HK-2 (cell line): Measurements from ENCODE around the gene PCF11.
A peak's percentile ranks its signal among the peaks of the same experiment; 100 is the strongest.
"Not testable (repeated sequence)": the region's sequence is repeated elsewhere in the genome, so short reads cannot be mapped to it uniquely, and the experiment has no call there.

Experiments used
- DNase-seq: peaks from one replicate; pipeline ENCODE4 v3.0.0-alpha.2; 2018; ENCODE audit not compliant: unreplicated experiment

PCF11 gene

DNA sequence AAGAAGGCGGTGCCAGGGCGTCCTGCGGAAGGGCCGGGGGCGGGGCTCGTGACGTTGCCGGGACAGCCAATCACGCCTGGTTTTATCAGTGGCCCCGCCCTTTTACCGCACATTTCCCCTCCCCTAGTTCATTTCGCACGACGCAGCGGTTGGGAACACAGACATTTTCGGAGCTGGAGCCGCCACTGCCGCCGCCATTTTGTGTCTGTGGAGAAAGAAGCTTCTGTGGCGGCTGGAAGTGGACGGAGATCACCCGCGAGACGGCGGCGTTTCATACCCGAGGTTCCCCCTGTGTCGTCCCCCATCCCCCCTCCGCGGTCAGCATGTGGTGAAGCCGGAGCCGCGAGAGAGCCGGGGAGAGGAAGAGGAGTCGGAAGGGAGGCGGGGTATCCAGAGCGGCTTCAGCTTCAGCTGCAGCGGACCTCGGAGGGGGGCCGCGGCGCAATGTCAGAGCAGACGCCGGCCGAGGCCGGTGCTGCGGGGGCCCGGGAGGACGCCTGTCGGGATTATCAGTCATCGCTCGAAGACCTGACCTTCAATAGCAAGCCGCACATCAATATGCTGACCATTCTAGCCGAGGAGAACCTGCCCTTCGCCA lies at the start of gene PCF11:
PCF11 (plus strand) TSS at position 136 of the 598 bp plus-strand sequence; CDS start at position 445, 309 bp downstream.
- DNase-seq: no peak

GRCh38 chr11:83112886-83113285 lies 44.0 kb upstream of the PCF11 start:
- DNase-seq: no peak

DNA sequence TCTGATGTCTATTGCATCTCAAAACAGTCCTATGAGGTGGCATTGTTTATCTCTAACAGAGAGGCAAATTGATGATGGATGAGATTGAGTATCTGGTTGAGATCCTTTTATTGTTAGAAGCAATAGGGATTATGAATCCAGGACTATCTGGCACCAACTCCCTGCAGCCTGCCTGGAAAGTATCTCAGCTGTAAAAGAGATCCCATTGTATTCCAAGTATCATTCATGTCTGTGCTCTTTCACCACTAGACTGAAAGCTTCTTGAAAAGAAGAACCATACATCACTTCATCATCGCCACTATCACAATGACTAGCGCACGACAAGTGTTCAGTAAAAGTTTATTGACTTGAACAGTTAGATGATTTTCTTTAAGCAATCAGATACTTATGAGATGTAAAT lies 41.9 kb upstream of the PCF11 start:
- no peak for DNase-seq

GRCh38 chr11:83115551-83115950 lies 41.4 kb upstream of the PCF11 start:
- DNase-seq: no peak

DNA sequence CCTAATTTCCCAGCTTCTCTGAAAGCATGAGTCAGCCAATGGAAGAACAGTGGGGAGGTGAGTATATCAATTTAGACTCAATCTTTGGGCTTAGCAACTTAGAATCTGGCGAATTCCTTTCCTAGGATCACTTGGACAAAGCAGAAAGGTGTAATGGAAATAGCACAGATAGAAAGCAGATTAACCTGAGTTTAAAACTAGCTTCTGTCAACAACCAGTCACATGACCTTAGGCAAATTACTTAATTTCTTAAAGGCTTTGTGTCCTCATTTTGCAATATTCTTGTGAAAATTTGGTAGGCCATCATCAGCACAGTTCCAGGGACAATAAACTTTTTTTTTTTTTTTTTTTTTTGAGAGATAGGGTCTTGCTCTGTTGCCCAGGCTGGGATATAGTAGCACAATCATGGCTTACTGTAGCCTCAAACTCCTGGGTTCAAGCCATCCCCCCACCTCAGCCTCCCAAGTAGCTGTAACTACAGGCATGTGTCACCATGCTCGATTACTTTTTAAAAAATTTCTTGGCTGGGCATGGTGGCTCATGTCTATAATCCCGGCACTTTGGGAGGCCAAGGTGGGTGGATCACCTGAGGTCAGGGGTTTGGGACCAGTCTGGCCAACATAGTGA lies 40.8 kb upstream of the PCF11 start:
- DNase-seq: no peak

DNA sequence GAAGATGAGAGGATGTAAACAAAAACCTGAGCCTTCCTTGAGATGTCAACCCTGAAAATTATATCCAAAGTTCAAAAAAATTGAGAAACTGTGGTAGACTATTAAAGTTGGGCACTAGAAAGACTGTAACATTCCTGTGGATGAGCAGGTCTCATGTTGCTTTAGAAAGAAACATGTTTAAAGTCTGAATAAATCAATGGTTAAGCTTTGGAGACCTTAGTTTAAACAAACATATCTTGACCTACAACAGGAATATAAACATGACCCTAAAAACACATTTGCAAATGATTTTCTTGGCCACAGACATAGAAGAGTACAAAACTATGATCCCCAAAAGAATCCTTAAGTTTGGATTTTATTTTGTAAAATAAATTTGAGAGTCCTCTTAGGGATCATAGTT lies 38.1 kb upstream of the PCF11 start:
- no peak for DNase-seq

DNA sequence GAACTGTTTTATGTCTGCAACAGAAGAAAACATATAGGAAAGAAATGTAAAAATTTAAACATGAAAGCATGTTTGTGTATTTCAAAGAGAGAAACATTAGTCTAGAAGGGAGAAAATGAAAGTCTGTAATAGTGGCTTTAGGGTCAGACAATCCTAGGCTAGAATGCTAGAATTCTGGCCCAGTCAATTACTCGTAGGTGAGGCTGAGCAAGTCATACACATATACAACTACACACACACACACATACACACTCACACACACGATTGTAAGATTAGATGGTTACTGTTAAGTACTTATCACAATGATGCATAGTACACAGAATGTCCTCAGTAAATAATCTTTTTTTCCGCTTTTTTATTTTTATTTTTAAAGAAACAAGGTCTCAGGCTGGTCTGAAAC lies 37.7 kb upstream of the PCF11 start:
- DNase-seq: no peak

- no peak for DNase-seq
Measured at GRCh38 chr11:83120327-83120726, 36.6 kb upstream of the PCF11 start.

DNA sequence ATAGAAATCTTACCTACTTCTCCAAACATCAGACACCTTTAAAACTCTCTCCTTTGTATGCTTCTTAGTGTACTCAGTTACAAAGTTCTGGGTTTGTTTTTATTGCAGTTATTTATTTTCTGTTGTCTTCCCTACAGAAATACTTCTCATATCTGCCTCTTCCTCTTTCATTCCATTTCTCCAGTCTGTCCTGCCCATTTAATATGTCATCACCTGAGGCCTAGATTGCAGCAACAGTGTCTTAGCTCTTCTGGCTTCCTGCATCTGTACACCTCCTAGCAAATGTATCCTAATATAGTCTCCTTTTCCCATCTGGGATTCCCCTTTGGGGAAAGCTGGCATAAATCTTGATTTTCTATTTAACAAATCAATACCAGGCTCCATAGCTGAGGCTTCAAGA lies 34.9 kb upstream of the PCF11 start:
- DNase-seq: no peak

DNA sequence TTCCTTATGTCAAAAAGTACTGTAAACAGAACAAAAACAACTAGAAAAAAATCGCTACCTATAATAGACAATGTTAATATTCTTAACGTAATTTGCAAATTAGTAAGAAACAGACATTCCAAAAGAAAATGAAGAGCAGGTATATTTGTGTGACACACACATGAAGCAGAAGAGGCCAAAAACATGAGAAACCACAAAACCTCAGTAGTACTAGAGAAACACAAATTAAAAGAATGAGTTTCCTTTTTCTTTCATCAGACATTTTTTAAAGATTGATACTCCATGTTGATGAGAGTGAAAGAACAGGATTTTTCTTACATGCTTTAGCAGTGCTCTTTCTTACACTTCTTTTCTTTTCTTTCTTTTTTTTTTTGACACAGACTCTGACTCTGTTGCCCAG lies 34.2 kb upstream of the PCF11 start:
- no peak for DNase-seq

GRCh38 chr11:83124636-83125424 lies 32.1 kb upstream of the PCF11 start:
- DNase-seq: no peak

- no peak for DNase-seq
Measured at GRCh38 chr11:83125577-83125976, 31.4 kb upstream of the PCF11 start.

DNA sequence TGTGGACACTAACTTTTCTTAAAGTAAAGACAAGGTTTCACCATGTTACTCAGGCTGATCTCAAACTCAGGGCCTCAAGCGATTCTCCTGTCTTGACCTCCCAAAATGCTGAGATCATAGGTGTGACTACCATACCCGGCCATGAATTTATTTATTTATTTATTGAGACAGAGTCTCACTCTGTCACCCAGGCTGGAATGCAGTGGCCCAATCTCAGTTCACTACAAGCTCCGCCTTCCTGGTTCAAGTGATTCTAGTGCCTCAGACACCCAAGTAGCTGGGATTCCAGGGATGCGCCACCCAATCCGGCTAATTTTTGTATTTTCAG lies 29.7 kb upstream of the PCF11 start:
- DNase-seq: no peak

DNA sequence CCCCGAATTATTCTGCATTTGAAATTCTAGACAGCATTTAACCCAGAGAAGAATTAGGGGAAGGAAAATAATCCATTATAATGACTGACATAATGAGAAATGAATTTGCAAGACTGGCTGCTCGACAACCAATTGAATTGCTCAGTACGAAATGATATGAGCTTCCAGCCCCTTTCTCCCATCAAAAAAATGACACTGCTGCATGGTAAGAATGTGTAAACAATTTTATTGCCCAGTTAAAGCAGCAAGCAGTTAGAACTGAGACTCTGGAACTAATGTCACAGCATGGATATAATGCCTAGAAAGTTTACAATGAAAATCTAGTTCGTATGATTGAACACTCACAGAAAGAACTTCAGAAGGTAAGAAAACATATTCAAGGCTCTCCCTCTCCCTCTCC lies 24.7 kb upstream of the PCF11 start:
- no peak for DNase-seq

DNA sequence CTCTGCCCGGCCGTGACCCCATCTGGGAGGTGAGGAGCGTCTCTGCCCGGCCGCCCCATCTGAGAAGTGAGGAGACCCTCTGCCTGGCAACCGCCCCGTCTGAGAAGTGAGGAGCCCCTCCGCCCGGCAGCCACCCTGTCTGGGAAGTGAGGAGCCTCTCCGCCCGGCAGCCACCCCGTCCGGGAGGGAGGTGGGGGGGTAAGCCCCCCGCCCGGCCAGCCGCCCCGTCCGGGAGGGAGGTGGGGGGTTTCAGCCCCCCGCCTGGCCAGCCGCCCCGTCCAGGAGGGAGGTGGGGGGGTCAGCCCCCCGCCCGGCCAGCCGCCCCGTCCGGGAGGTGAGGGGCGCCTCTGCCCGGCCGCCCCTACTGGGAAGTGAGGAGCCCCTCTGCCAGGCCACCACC lies 23.7 kb upstream of the PCF11 start:
- DNase-seq: not testable (repeated sequence)

- DNase-seq: no peak
Measured at GRCh38 chr11:83139310-83139709, 17.6 kb upstream of the PCF11 start.

DNA sequence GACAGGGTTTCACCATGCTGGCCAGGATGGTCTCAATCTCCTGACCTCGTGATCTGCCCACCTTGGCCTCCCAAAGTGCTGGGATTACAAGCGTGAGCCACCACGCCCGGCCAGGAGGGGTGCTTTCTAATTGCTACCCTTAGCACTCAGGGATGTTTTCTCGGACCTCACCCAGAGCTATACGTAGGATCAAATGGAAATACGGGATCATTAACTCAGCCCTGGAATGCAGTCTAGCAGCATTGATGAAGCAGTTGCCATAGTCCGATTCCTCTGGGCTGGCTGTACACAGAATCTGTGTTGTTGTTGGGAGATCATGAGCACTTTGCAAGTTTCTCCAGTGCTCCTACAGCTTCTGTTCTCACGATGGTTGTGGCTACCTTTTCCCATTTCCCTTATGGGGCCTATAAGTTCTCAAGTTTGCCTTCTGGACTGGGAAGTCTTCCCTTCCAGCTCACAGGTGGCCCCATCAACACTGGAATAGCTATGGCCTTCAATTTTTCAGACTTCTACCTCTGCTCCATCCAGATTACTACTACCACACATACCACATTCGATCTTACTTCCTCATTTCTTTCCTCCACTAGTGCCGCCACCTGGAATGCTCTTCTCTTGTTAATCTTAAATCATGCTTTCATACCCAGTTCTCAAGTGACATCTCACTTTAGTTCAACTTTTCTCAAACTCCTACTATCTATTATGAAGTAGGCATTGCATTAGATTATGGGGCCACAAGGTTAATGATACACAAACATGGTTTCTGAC lies 16.1 kb upstream of the PCF11 start:
- no peak for DNase-seq

DNA sequence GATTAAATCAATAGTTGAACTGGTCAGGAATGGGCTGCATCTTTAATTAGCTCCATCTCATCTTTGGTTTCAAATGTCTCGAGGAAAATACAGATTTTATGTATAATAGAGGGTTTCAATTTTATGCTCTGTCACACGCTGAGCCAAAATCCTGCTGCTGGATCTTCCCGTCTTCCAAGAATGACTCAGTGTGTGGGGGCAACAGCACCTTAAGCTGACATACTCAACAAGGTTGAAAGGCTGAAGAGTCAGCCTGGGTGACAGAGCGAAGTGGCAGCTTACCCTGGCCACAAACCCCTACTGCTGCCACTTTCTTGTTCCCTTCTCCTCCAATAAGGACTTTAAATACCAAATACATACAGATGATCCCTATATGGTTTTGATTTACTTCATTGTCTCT lies 9.0 kb upstream of the PCF11 start:
- DNase-seq: no peak

DNA sequence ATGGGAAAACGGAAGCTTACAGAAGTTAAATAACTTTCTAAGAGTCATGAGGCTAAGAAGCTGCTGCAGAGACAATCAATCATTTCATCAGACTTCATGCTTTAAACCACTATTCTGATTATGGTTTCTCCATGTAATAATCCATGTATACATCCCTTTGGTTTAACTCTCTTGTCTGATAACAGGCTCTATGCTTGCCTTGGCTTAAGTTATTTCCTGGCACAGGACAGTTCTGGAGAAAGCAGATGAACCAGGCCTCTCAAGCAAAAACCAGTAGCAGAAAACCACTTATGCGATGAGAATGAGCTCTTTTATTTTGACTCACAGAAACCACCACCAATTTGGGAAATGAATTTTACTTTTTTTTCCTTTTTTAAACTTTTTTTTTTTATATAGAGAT lies 6.5 kb upstream of the PCF11 start:
- DNase-seq: no peak

DNA sequence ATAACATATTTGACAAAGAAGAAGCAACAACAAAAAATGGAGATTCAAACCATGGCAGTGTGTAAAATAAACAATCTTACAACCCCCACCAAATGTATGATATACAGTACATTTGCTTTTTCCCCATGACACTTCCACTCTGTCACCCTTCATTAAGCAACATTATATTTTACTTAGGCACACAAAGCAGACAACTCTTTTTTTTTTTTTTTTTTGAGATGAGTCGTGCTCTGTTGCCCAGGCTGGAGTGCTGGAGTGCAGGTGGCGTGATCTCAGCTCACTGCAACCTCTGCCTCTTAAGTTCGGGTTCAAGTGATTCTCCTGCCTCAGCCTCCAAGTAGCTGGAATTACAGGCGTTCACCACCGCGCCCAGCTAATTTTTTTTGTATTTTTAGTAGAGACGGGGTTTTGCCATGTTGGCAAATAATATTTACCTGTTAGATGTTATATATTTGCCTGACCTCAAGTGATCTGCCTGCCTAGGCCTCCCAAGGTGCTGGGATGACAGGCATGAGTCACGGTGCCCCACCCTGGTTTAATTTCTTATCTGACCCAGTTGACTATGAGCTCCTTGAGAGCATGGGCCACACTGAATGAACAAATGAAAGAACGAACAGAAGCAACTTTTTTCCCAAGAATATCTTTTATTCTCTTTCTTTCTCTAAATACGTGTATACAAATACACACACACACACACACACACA lies 5.5 kb upstream of the PCF11 start:
- DNase-seq: peak; percentile 9

DNA sequence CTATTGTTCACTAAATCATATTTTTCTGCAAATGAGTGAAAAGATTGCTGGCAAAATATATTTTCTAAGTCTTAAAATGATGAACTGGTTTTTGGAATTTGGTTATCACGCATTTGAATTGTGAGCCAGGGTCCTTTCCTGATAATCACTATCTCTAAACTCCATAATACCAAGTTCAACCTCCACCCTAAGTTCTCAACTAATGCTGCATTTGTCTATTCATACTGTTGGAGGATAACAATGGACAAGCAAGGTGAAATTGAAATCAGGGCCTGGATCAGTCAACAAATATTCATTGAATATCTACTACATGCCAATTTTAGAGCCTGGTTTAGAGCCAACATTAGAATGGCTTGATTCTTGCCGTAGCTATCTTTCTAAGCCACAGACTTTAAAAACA lies 4.7 kb upstream of the PCF11 start:
- DNase-seq: no peak

- DNase-seq: no peak
Measured at GRCh38 chr11:83153764-83154163, 3.2 kb upstream of the PCF11 start.
